ENCODE results near the gene UGCG.

DNA sequence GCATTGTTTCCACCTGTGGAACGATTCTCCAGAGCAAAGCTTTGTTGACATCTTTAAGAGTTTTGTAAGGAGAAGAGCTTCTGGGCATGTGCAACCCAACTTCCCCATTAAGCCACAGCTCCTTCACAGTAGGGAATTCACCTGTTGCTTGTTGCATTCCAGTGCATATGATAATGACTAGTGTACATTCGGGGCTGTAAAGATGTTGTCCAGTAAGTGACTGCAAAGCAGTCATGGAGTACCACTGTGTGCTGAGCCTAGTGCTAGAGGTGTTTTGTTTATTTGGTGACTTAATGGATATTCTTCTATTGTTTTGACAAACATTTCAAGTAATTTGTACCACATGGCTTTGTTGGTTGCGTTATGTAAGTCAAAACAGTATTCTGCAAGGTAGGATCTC, 12.8 kb downstream of the UGCG start:
- TF ChIP-seq, protein P1, sequence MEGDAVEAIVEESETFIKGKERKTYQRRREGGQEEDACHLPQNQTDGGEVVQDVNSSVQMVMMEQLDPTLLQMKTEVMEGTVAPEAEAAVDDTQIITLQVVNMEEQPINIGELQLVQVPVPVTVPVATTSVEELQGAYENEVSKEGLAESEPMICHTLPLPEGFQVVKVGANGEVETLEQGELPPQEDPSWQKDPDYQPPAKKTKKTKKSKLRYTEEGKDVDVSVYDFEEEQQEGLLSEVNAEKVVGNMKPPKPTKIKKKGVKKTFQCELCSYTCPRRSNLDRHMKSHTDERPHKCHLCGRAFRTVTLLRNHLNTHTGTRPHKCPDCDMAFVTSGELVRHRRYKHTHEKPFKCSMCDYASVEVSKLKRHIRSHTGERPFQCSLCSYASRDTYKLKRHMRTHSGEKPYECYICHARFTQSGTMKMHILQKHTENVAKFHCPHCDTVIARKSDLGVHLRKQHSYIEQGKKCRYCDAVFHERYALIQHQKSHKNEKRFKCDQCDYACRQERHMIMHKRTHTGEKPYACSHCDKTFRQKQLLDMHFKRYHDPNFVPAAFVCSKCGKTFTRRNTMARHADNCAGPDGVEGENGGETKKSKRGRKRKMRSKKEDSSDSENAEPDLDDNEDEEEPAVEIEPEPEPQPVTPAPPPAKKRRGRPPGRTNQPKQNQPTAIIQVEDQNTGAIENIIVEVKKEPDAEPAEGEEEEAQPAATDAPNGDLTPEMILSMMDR (IDR thresholded peaks at IDR 0.05), result no peak
- no peak for TF ChIP-seq POLR2A (IDR thresholded peaks at IDR 0.05)
- no peak for TF ChIP-seq POLR2AphosphoS5 (IDR thresholded peaks at IDR 0.05)
- no peak for TF ChIP-seq EP300 (IDR thresholded peaks at IDR 0.05; ENCODE audit: low read depth)

Measured in transverse colon (tissue), 4 donors.